OCI-LY7 (cell line): ENCODE measurements around the gene STK32A. TPM values are rescaled to one million over a fixed set of nuclear protein-coding genes. Genes with fewer than 3 reads are reported as not detected.

Source experiments
- BruUV-seq: library from RNA; stranded (reverse); fragments of 400-500 nt; replicated peaks from 2 replicates; lab custom pipeline; 2021; lab: Mats Ljungman, UMichigan
- CTCF ChIA-PET: fragments of 300-600 bp; sonication (Branson Sonifier 250); formaldehyde crosslinking; loops from one replicate; lab custom pipeline; 2022; ENCODE audit warnings: antibody characterized with exemption; ENCODE audit not compliant: unreplicated experiment; lab: Charles Lee
- POLR2A ChIA-PET: fragments of 300-600 bp; sonication (Branson Sonifier 250); formaldehyde crosslinking; loops from one replicate; lab custom pipeline; 2022; ENCODE audit warnings: antibody characterized with exemption; lab: Charles Lee
- DNase-seq: peaks from one replicate; pipeline ENCODE4 v3.0.0-alpha.2; 2015; ENCODE audit warnings: low spot score
- H2AFZ ChIP-seq: fragments of 200-600 bp; sonication (generic), shearing (Covaris generic); 2 replicates; pipeline ENCODE4 v1.6.1; 2014; ENCODE audit warnings: mild to moderate bottlenecking, antibody characterized with exemption, low read length, moderate library complexity
- H3K27ac ChIP-seq: fragments of 200-600 bp; sonication (generic); 2 replicates; pipeline ENCODE4 v1.5.1; 2014; ENCODE audit warnings: mixed run types, low read depth, mild to moderate bottlenecking, moderate library complexity, low read length, inconsistent platforms; ENCODE audit not compliant: poor library complexity, severe bottlenecking
- H3K36me3 ChIP-seq: fragments of 200-600 bp; sonication (generic); 2 replicates; pipeline ENCODE4 v1.6.1; 2014; ENCODE audit warnings: mild to moderate bottlenecking, antibody characterized with exemption, low read length, moderate library complexity, mixed read lengths; ENCODE audit not compliant: insufficient read depth
- H3K4me1 ChIP-seq: fragments of 200-600 bp; sonication (generic); 2 replicates; pipeline ENCODE4 v1.5.1; 2014; ENCODE audit warnings: mild to moderate bottlenecking, low read length; ENCODE audit not compliant: insufficient read depth, poor library complexity, severe bottlenecking
- H3K4me2 ChIP-seq: fragments of 200-600 bp; sonication (generic); 2 replicates; pipeline ENCODE4 v1.6.1; 2014; ENCODE audit warnings: mild to moderate bottlenecking, low read length
- H3K4me3 ChIP-seq: fragments of 200-600 bp; sonication (generic); 2 replicates; pipeline ENCODE4 v1.5.1; 2014; ENCODE audit warnings: mild to moderate bottlenecking, low read depth, low read length; ENCODE audit not compliant: poor library complexity, severe bottlenecking
- H3K79me2 ChIP-seq: fragments of 200-600 bp; sonication (generic); 2 replicates; pipeline ENCODE4 v1.6.1; 2016; ENCODE audit warnings: low read depth, mild to moderate bottlenecking, low read length, moderate library complexity, mixed read lengths; ENCODE audit not compliant: insufficient read depth
- H3K9me2 ChIP-seq: fragments of 200-600 bp; sonication (generic); 2 replicates; pipeline ENCODE4 v1.6.1; 2016; ENCODE audit warnings: mild to moderate bottlenecking, low read length, mixed read lengths; ENCODE audit not compliant: insufficient read depth
- H3K9me3 ChIP-seq: fragments of 200-600 bp; sonication (generic); 2 replicates; pipeline ENCODE4 v1.6.1; 2014; ENCODE audit warnings: mild to moderate bottlenecking, mixed run types, low read length, mixed read lengths
- H4K20me1 ChIP-seq: fragments of 200-600 bp; sonication (generic); 2 replicates; pipeline ENCODE4 v1.6.1; 2014; ENCODE audit warnings: mild to moderate bottlenecking, antibody characterized with exemption, low read length, moderate library complexity, mixed read lengths; ENCODE audit not compliant: insufficient read depth
- EZH2phosphoT487 ChIP-seq: fragments of 200-600 bp; sonication (generic); IDR thresholded peaks from 2 replicates; pipeline ENCODE4 v1.6.1; 2018; ENCODE audit warnings: low read depth, borderline replicate concordance, mild to moderate bottlenecking, mixed run types, antibody characterized with exemption, low read length, moderate library complexity, mixed read lengths
- intact Hi-C: fragments of 100-400 bp; cut with micrococcal nuclease; formaldehyde crosslinking; loops from one replicate; pipeline ENCODE4 v1.10.0; 2022; ENCODE audit not compliant: unreplicated experiment
- total RNA-seq, 2 experiments: library from RNA; depleted of rRNA in 1 of 2; stranded (reverse); fragments of >200 nt in 1 of 2; shearing (Covaris generic) in 1 of 2; gene quantifications; 2 replicates each; pipeline ENCODE4 v1.2.3, GENCODE V29; 2014 to 2022
- TF ChIP-seq, protein P1 (sequence below): fragments of 200-600 bp; sonication (generic); conservative IDR thresholded peaks from 2 replicates; pipeline ENCODE4 v1.5.1; 2014; ENCODE audit warnings: mild to moderate bottlenecking, antibody characterized with exemption, low read length, moderate library complexity, mixed read lengths

STK32A gene
- total RNA-seq, 2 experiments from 2014 or later, result not detected

DNA sequence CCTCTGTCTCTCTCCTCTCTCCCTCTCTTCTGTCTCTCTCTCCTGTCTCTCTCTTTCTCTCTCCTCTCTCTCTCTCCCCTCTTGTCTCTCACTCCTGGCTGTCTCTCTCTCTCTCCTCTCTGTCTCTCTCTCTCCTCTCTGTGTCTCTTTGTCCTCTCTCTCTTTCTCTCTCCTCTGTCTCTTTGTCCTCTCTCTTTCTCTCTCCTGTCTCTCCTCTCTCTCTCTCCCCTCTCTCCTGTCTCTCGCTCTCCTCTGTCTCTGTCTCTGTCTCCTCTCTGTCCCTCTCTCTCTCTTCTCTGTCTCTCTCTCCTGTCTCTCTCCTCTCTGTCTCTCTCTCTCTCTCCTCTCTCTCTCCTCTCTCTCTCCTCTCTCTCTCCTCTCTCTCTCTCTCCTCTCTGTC is 25.0 kb downstream of the STK32A start:
- DNase-seq, result no peak
- intact Hi-C loops, result no loop called here
- Histone ChIP-seq H3K9me2 (no peaks in the 10 kb centered on the region), H4K20me1 (no peaks in the 10 kb centered on the region), H3K27ac (no peak overlapping the region), H3K4me3 (no peak overlapping the region), H3K4me1 (no peaks in the 10 kb centered on the region), H2AFZ (no peak overlapping the region), H3K9me3 (no peaks in the 10 kb centered on the region), H3K36me3 (no peaks in the 10 kb centered on the region), H3K4me2 (no peak overlapping the region), H3K79me2 (no peaks in the 10 kb centered on the region)
- BruUV-seq, result no TSS peak
- POLR2A ChIA-PET, result no interaction called here
- CTCF ChIA-PET, result no interaction called here
- TF ChIP-seq, protein P1, sequence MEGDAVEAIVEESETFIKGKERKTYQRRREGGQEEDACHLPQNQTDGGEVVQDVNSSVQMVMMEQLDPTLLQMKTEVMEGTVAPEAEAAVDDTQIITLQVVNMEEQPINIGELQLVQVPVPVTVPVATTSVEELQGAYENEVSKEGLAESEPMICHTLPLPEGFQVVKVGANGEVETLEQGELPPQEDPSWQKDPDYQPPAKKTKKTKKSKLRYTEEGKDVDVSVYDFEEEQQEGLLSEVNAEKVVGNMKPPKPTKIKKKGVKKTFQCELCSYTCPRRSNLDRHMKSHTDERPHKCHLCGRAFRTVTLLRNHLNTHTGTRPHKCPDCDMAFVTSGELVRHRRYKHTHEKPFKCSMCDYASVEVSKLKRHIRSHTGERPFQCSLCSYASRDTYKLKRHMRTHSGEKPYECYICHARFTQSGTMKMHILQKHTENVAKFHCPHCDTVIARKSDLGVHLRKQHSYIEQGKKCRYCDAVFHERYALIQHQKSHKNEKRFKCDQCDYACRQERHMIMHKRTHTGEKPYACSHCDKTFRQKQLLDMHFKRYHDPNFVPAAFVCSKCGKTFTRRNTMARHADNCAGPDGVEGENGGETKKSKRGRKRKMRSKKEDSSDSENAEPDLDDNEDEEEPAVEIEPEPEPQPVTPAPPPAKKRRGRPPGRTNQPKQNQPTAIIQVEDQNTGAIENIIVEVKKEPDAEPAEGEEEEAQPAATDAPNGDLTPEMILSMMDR, result no peak
- no peak for TF ChIP-seq EZH2phosphoT487

DNA sequence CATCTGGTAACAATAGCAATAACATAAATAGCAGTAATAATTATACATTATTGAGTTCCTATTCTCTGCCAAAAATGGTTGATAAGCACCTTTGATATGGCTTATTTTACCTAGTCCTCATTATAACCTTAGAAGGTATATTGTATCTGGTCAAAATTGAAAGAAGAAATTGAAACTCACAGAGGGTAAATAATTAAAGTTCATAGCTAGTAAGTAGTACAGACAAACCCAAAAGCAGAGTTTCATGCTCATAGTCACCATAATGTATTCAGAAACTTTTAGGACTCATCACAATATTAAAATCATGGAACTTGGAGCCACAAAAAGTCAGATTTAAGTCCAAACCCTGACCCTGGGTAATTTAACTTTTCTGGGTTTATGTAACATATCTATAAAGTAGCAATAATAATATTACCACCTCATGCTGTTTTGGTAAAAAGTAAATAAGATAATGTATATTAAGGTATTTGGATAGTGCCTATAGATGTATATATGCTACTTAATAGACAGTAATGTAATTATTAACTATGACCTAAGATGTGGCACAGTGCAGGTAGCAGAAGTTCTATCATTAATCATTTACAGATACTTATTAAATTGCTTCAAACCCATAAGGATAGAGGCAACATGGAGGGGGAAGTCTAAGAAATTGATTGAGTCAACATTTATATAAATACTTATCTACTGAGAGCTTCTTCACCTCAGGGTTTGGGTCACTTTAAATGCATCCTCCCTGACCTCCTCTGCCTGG is 32.4 kb downstream of the STK32A start:
- no peaks in the 10 kb centered on the region for H3K9me3 ChIP-seq
- no peak overlapping the region for H3K27ac ChIP-seq
- H3K36me3 ChIP-seq, result no peaks in the 10 kb centered on the region
- BruUV-seq, result no TSS peak
- H3K9me2 ChIP-seq, result no peaks in the 10 kb centered on the region
- no peaks in the 10 kb centered on the region for H4K20me1 ChIP-seq
- no peak for DNase-seq
- ChIA-PET POLR2A (interaction anchor here (0.6 to 1.2 kb wide), 2 partner anchors 16 to 101 kb away, joined by 3 read pairs; no protein-coding TSS in a partner anchor), CTCF (no interaction called here)
- H2AFZ ChIP-seq, result no peak overlapping the region
- intact Hi-C loops, result no loop called here
- no peak overlapping the region for H3K4me3 ChIP-seq
- H3K4me1 ChIP-seq, result no peaks in the 10 kb centered on the region
- no peak for TF ChIP-seq EZH2phosphoT487
- TF ChIP-seq, protein P1, result no peak
- no peak overlapping the region for H3K4me2 ChIP-seq
- no peaks in the 10 kb centered on the region for H3K79me2 ChIP-seq

DNA sequence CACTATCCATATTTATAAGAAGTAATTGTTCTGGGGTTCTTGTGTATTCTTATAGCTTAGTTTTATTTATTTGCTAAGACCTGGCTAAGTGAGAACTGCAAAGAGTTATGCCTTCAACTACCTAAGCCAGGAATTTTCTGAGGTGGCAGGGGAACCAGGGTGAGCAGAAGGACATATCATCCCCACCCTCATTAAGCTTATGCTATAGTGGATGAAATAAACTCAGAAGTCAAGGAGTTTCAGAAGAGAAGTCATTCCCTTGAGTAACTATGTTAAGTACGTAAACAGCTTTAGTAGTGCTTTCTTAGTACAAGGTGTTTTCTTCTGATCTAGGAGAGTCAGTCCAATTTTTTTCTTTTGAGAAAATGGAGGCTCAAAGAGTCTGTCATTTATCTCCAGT is 41.7 kb downstream of the STK32A start:
- Histone ChIP-seq H3K4me2 (no peak overlapping the region), H3K4me3 (no peak overlapping the region), H3K9me2 (no peaks in the 10 kb centered on the region), H2AFZ (no peak overlapping the region), H3K36me3 (no peaks in the 10 kb centered on the region), H3K9me3 (no peaks in the 10 kb centered on the region), H3K4me1 (no peaks in the 10 kb centered on the region), H3K79me2 (no peaks in the 10 kb centered on the region), H3K27ac (no peak overlapping the region), H4K20me1 (no peaks in the 10 kb centered on the region)
- no TSS peak for BruUV-seq
- DNase-seq, result no peak
- ChIA-PET POLR2A (interaction anchor here (1.6 kb wide), 1 partner anchor 14 kb away, joined by 4 read pairs; no protein-coding TSS in a partner anchor), CTCF (no interaction called here)
- intact Hi-C loops, result no loop called here
- TF ChIP-seq EZH2phosphoT487, result no peak
- TF ChIP-seq, protein P1, result no peak
